ENCODE measurements around the gene FYN. TPM values are rescaled to one million over a fixed set of nuclear protein-coding genes. Genes with fewer than 3 reads are reported as not detected.

The FYN gene
- total RNA-seq, 2 experiments from 2014 or later = 266 to 323 TPM

- ATAC-seq (no peak), DNase-seq (no peak)
- H3K4me1 Mint-ChIP-seq = peaks cover 66% of the 10 kb centered on the region
- H3K4me3 Mint-ChIP-seq = no peak overlapping the region
- H3K9me3 Mint-ChIP-seq (ENCODE audit: low read depth) = no peaks in the 10 kb centered on the region
- CTCF ChIA-PET = interaction anchor here (1.0 to 1.6 kb wide), 3 partner anchors 23 to 278 kb away, joined by 3 to 4 read pairs (median 3); no protein-coding TSS in a partner anchor
- H3K36me3 Mint-ChIP-seq = peaks cover 63% of the 10 kb centered on the region
- no peak overlapping the region for H3K27ac Mint-ChIP-seq
- H3K27me3 Mint-ChIP-seq = no peaks in the 10 kb centered on the region
Measured at GRCh38 chr6:111718326-111718725, 154.9 kb downstream of the FYN start.

GRCh38 chr6:111717621-111718020 lies 155.6 kb downstream of the FYN start:
- H3K27me3 Mint-ChIP-seq = no peaks in the 10 kb centered on the region
- H3K4me1 Mint-ChIP-seq = peaks cover 66% of the 10 kb centered on the region
- ATAC-seq = no peak
- CTCF ChIA-PET = interaction anchor here (1.0 to 1.6 kb wide), 4 partner anchors 24 to 278 kb away, joined by 3 to 4 read pairs (median 3); no protein-coding TSS in a partner anchor
- no peak for DNase-seq
- peaks cover 67% of the 10 kb centered on the region for H3K36me3 Mint-ChIP-seq
- H3K9me3 Mint-ChIP-seq (ENCODE audit: low read depth) = no peaks in the 10 kb centered on the region
- H3K4me3 Mint-ChIP-seq = no peak overlapping the region
- H3K27ac Mint-ChIP-seq = no peak overlapping the region

- DNase-seq = no peak
- Mint-ChIP-seq H3K36me3 (peaks cover 72% of the 10 kb centered on the region), H3K4me1 (peaks cover 63% of the 10 kb centered on the region), H3K4me3 (no peak overlapping the region), H3K27ac (peak overlapping the region; percentile 55), H3K27me3 (no peaks in the 10 kb centered on the region), H3K9me3 (ENCODE audit: low read depth) (no peaks in the 10 kb centered on the region)
- no peak for ATAC-seq
- CTCF ChIA-PET = interaction anchor here (1.2 to 1.6 kb wide), 2 partner anchors 280 to 327 kb away, joined by 4 read pairs; no protein-coding TSS in a partner anchor
Measured at GRCh38 chr6:111716325-111716724, 156.9 kb downstream of the FYN start.

DNA sequence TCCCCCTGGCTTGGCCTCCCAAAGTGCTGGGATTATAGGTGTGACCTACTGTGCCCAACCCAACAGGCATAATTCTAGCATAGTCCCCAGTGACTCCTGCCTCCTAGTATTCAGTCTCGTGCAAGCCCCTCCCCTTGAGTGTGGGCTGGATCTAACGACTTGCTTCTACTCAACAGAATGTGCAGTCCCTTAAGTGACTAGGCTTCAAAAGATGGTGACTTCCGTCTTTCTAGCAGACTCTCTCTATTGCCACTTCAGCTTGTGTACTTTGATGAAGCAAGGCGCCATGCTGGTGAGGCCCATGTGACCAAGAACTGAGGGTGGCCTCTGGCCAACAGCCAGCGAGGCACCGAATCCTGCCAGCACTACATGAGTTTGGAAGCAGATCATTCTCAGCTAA lies 157.9 kb downstream of the FYN start:
- CTCF ChIA-PET = interaction anchor here (1.2 kb wide), 1 partner anchor 328 kb away, joined by 4 read pairs; no protein-coding TSS in a partner anchor
- H3K27me3 Mint-ChIP-seq = no peaks in the 10 kb centered on the region
- H3K4me3 Mint-ChIP-seq = peak overlapping the region; percentile 0

DNA sequence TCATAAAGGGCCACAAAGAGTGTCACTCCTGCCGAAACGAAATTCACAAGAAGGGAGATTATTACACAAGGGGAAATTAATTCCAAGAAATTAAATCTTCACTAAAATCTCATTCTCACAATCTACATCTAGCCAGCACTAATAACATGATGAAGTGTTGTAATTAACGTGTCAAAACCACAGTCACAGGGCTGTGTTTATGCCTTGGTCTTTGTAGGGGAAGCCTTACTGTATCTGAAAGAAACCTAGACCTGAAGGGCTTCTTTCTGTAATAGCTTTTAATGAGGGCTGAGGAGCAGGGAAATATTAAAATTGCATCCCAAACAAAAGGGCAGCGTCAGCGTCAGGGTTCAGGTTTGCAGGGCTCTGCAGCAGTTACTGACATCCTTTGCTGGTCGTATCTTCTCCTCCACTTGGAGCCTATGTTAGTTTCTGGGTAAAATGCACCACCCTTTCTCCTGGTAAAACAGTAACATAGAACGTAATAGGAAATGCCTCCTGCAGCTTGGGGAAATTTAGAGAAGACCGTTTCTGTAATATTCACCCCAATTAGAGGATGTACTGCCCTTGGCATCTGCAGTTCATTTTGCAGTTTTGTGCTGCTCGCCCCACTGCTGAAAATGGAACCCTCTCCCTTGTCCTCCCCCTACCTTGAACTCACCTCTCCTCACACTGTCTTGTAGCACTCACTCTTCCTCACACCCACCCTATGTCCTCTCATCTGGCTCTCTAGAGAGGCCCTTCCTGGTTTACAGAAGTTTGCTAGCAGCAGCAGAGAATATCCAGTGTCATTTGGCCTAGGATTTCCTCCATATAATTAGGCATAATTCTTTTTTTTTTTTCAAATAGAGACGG lies 158.6 kb downstream of the FYN start:
- Mint-ChIP-seq H3K4me3 (peak overlapping the region; percentile 33), H3K27me3 (no peaks in the 10 kb centered on the region), H3K9me3 (ENCODE audit: low read depth) (no peaks in the 10 kb centered on the region), H3K36me3 (peaks cover 59% of the 10 kb centered on the region), H3K4me1 (peaks cover 69% of the 10 kb centered on the region), H3K27ac (peak overlapping the region; percentile 90)
- CTCF ChIA-PET = interaction anchor here (1.0 to 1.5 kb wide), 4 partner anchors 279 to 329 kb away, joined by 3 to 5 read pairs (median 4); no protein-coding TSS in a partner anchor
- DNase-seq (no peak), ATAC-seq (peak; percentile 37)

More for the DNA sequence above, 157.9 kb downstream of the FYN start:
- Mint-ChIP-seq H3K27ac (peak overlapping the region; percentile 90), H3K36me3 (peaks cover 66% of the 10 kb centered on the region), H3K4me1 (peaks cover 65% of the 10 kb centered on the region), H3K9me3 (ENCODE audit: low read depth) (no peaks in the 10 kb centered on the region)
- DNase-seq = peak; percentile 55
- ATAC-seq = peak; percentile 66

- Mint-ChIP-seq H3K4me3 (no peak overlapping the region), H3K4me1 (peaks cover 66% of the 10 kb centered on the region), H3K36me3 (peaks cover 53% of the 10 kb centered on the region), H3K27ac (peak overlapping the region; percentile 90), H3K27me3 (no peaks in the 10 kb centered on the region), H3K9me3 (ENCODE audit: low read depth) (no peaks in the 10 kb centered on the region)
- no peak for ATAC-seq
- DNase-seq = no peak
- CTCF ChIA-PET = interaction anchor here (1.0 to 1.5 kb wide), 3 partner anchors 280 to 314 kb away, joined by 3 to 5 read pairs (median 4); no protein-coding TSS in a partner anchor
Measured at GRCh38 chr6:111713811-111714210, 159.4 kb downstream of the FYN start.

- H3K9me3 Mint-ChIP-seq (ENCODE audit: low read depth) = no peaks in the 10 kb centered on the region
- no peak for DNase-seq
- H3K27ac Mint-ChIP-seq = peak overlapping the region; percentile 24
- CTCF ChIA-PET = interaction anchor here (1.4 kb wide), 1 partner anchor 297 kb away, joined by 3 read pairs; no protein-coding TSS in a partner anchor
- no peak overlapping the region for H3K4me3 Mint-ChIP-seq
- H3K27me3 Mint-ChIP-seq = no peaks in the 10 kb centered on the region
- H3K36me3 Mint-ChIP-seq = peaks cover 47% of the 10 kb centered on the region
- peaks cover 66% of the 10 kb centered on the region for H3K4me1 Mint-ChIP-seq
- ATAC-seq = no peak
Measured at GRCh38 chr6:111713236-111713635, 160.0 kb downstream of the FYN start.

- peaks cover 50% of the 10 kb centered on the region for H3K36me3 Mint-ChIP-seq
- H3K27ac Mint-ChIP-seq = peak overlapping the region; percentile 73
- H3K9me3 Mint-ChIP-seq (ENCODE audit: low read depth) = no peaks in the 10 kb centered on the region
- ATAC-seq (no peak), DNase-seq (no peak)
- no peaks in the 10 kb centered on the region for H3K27me3 Mint-ChIP-seq
- H3K4me1 Mint-ChIP-seq = peaks cover 64% of the 10 kb centered on the region
- H3K4me3 Mint-ChIP-seq = no peak overlapping the region
- CTCF ChIA-PET = interaction anchor here (0.6 to 3.2 kb wide), 5 partner anchors 40 to 331 kb away, joined by 3 to 23 read pairs (median 3); no protein-coding TSS in a partner anchor
Measured at GRCh38 chr6:111711984-111712752, 161.1 kb downstream of the FYN start.

DNA sequence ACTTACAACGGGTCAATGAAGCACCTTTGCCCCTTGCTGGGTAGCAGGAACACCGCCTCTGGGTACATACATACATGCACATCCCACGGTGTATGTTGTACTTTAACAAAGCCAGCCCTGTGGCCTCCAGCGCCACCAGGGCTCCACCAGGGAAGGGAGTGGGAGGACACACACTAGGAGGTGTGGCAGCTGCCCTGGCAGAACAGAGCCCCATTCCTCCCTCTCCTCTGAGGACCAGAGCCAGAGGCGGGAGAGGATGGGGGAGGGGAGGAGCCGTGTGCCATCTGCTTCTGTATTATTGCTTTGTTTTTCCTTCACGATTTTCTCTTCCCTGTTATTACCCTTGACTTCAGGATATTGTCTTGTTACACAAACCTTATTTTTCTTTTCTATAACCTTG lies 161.8 kb downstream of the FYN start:
- ATAC-seq = no peak
- CTCF ChIA-PET = interaction anchor here (1.5 to 3.2 kb wide), 8 partner anchors 10 to 333 kb away, joined by 3 to 39 read pairs (median 12); no protein-coding TSS in a partner anchor
- H3K9me3 Mint-ChIP-seq (ENCODE audit: low read depth) = no peaks in the 10 kb centered on the region
- H3K4me3 Mint-ChIP-seq = no peak overlapping the region
- peaks cover 62% of the 10 kb centered on the region for H3K4me1 Mint-ChIP-seq
- no peaks in the 10 kb centered on the region for H3K27me3 Mint-ChIP-seq
- DNase-seq = no peak
- H3K36me3 Mint-ChIP-seq = peaks cover 53% of the 10 kb centered on the region
- H3K27ac Mint-ChIP-seq = peak overlapping the region; percentile 73

DNA sequence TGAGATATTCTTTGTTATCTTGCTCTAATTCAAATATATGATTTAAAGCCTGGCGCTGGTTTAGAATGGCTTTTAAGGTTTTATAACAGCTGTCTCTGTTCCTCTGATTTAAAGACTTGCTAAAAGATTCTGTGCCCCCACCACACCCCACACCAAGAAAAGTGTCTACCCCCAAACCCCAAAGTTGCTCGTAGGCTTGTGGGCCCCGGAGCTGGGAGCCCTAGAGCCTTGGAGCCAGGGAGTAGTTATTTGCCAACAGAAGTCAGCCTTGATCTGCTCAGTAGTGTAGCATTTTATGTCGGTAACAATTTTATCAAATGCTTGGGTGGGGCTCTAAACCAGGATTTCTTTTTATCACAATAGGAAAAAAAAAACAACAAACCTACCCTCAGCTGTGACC lies 162.3 kb downstream of the FYN start:
- ATAC-seq (no peak), DNase-seq (no peak)
- Mint-ChIP-seq H3K27me3 (no peaks in the 10 kb centered on the region), H3K36me3 (peaks cover 53% of the 10 kb centered on the region), H3K27ac (peak overlapping the region; percentile 73), H3K4me3 (no peak overlapping the region), H3K4me1 (peaks cover 57% of the 10 kb centered on the region), H3K9me3 (ENCODE audit: low read depth) (no peaks in the 10 kb centered on the region)
- CTCF ChIA-PET = interaction anchor here (0.7 to 3.2 kb wide), 35 partner anchors 9 to 333 kb away, joined by 3 to 39 read pairs (median 5); no protein-coding TSS in a partner anchor

- H3K27me3 Mint-ChIP-seq = no peaks in the 10 kb centered on the region
- H3K9me3 Mint-ChIP-seq (ENCODE audit: low read depth) = no peaks in the 10 kb centered on the region
- ATAC-seq (no peak), DNase-seq (no peak)
- peak overlapping the region; percentile 73 for H3K27ac Mint-ChIP-seq
- CTCF ChIA-PET = interaction anchor here (0.6 to 3.2 kb wide), 49 partner anchors 9 to 451 kb away, joined by 3 to 39 read pairs (median 4); partner anchors contain the start of gene FYN
- no peak overlapping the region for H3K4me3 Mint-ChIP-seq
- peaks cover 52% of the 10 kb centered on the region for H3K36me3 Mint-ChIP-seq
- H3K4me1 Mint-ChIP-seq = peaks cover 53% of the 10 kb centered on the region
Measured at GRCh38 chr6:111710439-111710838, 162.8 kb downstream of the FYN start.

GRCh38 chr6:111709615-111710398 lies 163.4 kb downstream of the FYN start:
- Mint-ChIP-seq H3K4me1 (peaks cover 47% of the 10 kb centered on the region), H3K27ac (peak overlapping the region; percentile 73), H3K36me3 (peaks cover 48% of the 10 kb centered on the region), H3K4me3 (no peak overlapping the region), H3K27me3 (no peaks in the 10 kb centered on the region), H3K9me3 (ENCODE audit: low read depth) (no peaks in the 10 kb centered on the region)
- DNase-seq (peak; percentile 70), ATAC-seq (peak; percentile 82)
- CTCF ChIA-PET = interaction anchor here (0.6 to 3.2 kb wide), 51 partner anchors 8 to 451 kb away, joined by 3 to 39 read pairs (median 4); partner anchors contain the start of gene FYN

Measured in activated CD8-positive, alpha-beta memory T cell treated with anti-CD3 and anti-CD28 coated beads, Interleukin-2, amount 10 ng/mL, durations not matched to agents 7 days and 5 days (primary cell).